C4-2B (cell line): ENCODE data around the gene SPDYE3.
"Not testable (repeated sequence)": the region's sequence is repeated elsewhere in the genome, so short reads cannot be mapped to it uniquely, and the experiment has no call there.

Source experiments
- ZFX ChIP-seq: fragments of 450-650 bp; IDR thresholded peaks from 2 replicates; pipeline ENCODE4 v1.6.1; 2017
- TF ChIP-seq, protein P1 (sequence below): fragments of 450-650 bp; conservative IDR thresholded peaks from 2 replicates; pipeline ENCODE4 v1.5.1; 2017; ENCODE audit warnings: mild to moderate bottlenecking

DNA sequence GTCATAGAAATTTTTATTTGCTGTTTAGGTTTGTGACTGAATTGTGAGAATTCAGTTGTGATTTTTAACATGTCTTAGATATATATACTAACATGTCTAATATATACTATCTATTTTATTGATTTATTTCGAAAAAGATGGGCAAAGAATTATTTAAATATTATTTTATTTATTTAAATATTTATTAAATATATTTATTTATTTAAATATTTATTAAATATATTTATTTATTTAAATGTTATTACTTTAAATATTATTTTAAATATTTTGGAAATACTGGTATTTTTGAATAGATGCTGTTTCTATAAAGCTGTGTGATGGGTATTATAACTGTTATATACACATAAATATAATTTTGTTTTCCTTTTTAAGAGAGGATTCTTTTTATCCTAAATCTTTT lies 14.1 kb downstream of the SPDYE3 start:
- TF ChIP-seq, protein P1, sequence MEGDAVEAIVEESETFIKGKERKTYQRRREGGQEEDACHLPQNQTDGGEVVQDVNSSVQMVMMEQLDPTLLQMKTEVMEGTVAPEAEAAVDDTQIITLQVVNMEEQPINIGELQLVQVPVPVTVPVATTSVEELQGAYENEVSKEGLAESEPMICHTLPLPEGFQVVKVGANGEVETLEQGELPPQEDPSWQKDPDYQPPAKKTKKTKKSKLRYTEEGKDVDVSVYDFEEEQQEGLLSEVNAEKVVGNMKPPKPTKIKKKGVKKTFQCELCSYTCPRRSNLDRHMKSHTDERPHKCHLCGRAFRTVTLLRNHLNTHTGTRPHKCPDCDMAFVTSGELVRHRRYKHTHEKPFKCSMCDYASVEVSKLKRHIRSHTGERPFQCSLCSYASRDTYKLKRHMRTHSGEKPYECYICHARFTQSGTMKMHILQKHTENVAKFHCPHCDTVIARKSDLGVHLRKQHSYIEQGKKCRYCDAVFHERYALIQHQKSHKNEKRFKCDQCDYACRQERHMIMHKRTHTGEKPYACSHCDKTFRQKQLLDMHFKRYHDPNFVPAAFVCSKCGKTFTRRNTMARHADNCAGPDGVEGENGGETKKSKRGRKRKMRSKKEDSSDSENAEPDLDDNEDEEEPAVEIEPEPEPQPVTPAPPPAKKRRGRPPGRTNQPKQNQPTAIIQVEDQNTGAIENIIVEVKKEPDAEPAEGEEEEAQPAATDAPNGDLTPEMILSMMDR = not testable (repeated sequence)
- not testable (repeated sequence) for TF ChIP-seq ZFX
